Lung (tissue), 12 donors: Measurements from ENCODE around the gene OXNAD1. TPM values are rescaled to one million over a fixed set of nuclear protein-coding genes. Genes with fewer than 3 reads are reported as not detected.

Experiments used
- ATAC-seq: fragments of 200-7000 bp; cut with Tn5 transposase; one replicate; pipeline ENCODE4 v1.9.1; 2020; ENCODE audit warnings: moderate number of reproducible peaks; ENCODE audit not compliant: insufficient read depth, low FRiP score
- DNase-seq, 3 donors: peaks; one replicate each; pipeline ENCODE4 v3.0.0-alpha.2; 2013 to 2017
- H3K27ac ChIP-seq, 2 donors: one replicate each; pipeline ENCODE4 v1.5.1; 2013; ENCODE audit warnings: mild to moderate bottlenecking in 2 of 2, moderate library complexity in 2 of 2, control low read depth in 1 of 2, inconsistent platforms in 1 of 2, low read depth in 1 of 2, low read length in 1 of 2
- H3K27me3 ChIP-seq, 3 donors: one replicate each; pipeline ENCODE4 v1.5.1; 2013; ENCODE audit warnings: low read length in 2 of 3; ENCODE audit not compliant: control insufficient read depth in 3 of 3, insufficient read depth in 3 of 3
- H3K36me3 ChIP-seq, 4 donors: one replicate each; pipeline ENCODE4 v1.5.1; 2013; ENCODE audit warnings: low read length in 4 of 4, mild to moderate bottlenecking in 1 of 4, moderate library complexity in 1 of 4; ENCODE audit not compliant: control insufficient read depth in 4 of 4, insufficient read depth in 4 of 4
- H3K4me1 ChIP-seq, 5 donors: one replicate each; pipeline ENCODE4 v1.5.1; 2013; ENCODE audit warnings: low read length in 5 of 5, mild to moderate bottlenecking in 2 of 5, moderate library complexity in 1 of 5; ENCODE audit not compliant: control insufficient read depth in 5 of 5, insufficient read depth in 5 of 5
- H3K4me3 ChIP-seq: one replicate; pipeline ENCODE4 v1.5.1; 2013; ENCODE audit warnings: mild to moderate bottlenecking, control low read depth, moderate library complexity
- H3K9ac ChIP-seq, 2 donors: one replicate each; pipeline ENCODE4 v1.5.1; 2013; ENCODE audit warnings: low read length in 2 of 2, control low read depth in 1 of 2; ENCODE audit not compliant: insufficient read depth in 1 of 2
- H3K9me3 ChIP-seq, 4 donors: one replicate each; pipeline ENCODE4 v1.5.1; 2013; ENCODE audit warnings: low read length in 3 of 4, mild to moderate bottlenecking in 1 of 4, moderate library complexity in 1 of 4; ENCODE audit not compliant: control insufficient read depth in 4 of 4, insufficient read depth in 3 of 4
- WGBS, 2 donors: extraction: QIAGEN DNeasy Blood & Tissue Kit; methylation state at CpG; one replicate each; pipeline ENCODE4 v1.1.7; 2013; 5-methylcytosine and 5-hydroxymethylcytosine counted together
- polyA plus RNA-seq, 2 donors: library from polyadenylated mRNA; stranded (reverse); fragments of 200-250 nt; gene quantifications; one replicate each; pipeline ENCODE4 v1.2.1, GENCODE V29; 2013
- total RNA-seq, 2 donors: library from RNA; depleted of rRNA in 1 of 2; stranded (reverse); fragments of >200 nt in 1 of 2; gene quantifications; one replicate each; pipeline ENCODE4 v1.2.1, GENCODE V29; 2014 to 2021
- TF ChIP-seq, protein P1 (sequence below): IDR thresholded peaks from 2 replicates; pipeline ENCODE4 v1.5.1; 2012; ENCODE audit warnings: mild to moderate bottlenecking; ENCODE audit errors: control extremely low read depth, extremely low read depth
- donor health status: control.
- donor health status: control.
- donor health status: Bipolar disorder and iron deficiency.
- donor health status: healthy.
- donor health status: DM: yes; HTN: yes; CAD: no.

The OXNAD1 gene
- total and polyA plus RNA-seq, 4 donors: 4.4 to 23.4 (median 9.4) TPM

DNA sequence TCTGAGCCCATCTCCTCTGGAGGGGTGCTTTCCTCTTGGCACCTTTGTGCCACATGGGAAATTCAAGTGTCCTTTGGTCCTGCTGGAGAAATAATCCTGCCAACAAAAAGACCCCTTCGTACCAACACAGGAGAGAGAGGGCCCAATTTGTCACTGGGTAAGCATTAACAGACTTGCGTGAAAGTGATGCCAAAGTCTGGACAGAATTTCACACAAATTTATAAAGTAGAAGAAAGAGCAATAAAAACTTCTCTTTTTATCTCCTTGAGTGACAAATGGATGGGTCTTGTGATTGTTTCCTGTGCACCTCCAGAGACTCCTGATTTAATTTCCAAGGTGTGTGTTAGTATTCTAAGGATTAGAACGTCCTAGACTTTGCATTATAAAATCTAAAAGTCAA, 15.1 kb upstream of the OXNAD1 start:
- whole genome bisulfite sequencing, 2 donors: 83 to 89% methylated on average over 3 of the region's 3 CpGs

DNA sequence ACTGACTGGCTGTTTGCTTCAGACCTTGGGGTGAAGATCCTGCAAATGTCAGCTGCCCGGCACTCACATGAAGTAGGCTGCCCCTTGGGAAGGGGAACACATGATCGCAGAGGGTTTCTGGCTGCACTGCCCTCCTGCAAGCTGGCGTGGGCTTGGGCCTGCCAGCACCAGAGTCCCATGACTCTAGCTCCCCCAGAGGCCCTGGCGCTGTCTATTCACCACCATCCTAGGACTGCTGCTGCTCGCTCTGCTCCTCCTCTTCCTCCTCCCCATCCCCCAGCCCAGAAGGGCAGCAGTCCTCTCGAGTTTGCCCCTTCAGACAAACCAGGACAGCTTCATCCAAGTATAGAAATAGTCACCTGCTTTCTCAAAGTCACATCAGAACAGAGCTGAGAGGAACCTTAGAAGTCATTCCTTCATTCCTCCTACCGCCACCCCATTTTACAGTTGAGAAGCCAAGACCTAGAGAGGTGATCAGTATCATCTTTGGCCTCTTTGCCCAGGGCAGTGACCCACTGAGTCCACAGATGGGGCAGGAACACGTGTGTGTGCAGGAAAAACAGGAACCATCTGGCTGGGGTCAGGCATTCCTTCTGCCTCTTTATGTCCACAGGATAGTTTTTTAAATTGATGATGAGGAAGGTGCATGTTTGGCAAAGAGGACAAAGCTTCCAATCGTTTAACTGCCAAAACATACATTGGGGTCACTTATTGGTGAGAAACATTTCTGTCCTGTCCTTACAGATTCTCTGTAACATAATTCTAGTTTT, 13.5 kb upstream of the OXNAD1 start:
- Histone ChIP-seq H3K27ac (no peak overlapping the region), H3K9me3 (no peaks in the 10 kb centered on the region), H3K9ac (no peak overlapping the region), H3K27me3 (no peaks in the 10 kb centered on the region), H3K4me3 (no peak overlapping the region), H3K36me3 (peaks cover 0 to 3% (median under 1%) of the 10 kb centered on the region in 4 donors), H3K4me1 (peaks cover 0 to 3% (median 0%) of the 10 kb centered on the region in 5 donors)
- TF ChIP-seq, protein P1, sequence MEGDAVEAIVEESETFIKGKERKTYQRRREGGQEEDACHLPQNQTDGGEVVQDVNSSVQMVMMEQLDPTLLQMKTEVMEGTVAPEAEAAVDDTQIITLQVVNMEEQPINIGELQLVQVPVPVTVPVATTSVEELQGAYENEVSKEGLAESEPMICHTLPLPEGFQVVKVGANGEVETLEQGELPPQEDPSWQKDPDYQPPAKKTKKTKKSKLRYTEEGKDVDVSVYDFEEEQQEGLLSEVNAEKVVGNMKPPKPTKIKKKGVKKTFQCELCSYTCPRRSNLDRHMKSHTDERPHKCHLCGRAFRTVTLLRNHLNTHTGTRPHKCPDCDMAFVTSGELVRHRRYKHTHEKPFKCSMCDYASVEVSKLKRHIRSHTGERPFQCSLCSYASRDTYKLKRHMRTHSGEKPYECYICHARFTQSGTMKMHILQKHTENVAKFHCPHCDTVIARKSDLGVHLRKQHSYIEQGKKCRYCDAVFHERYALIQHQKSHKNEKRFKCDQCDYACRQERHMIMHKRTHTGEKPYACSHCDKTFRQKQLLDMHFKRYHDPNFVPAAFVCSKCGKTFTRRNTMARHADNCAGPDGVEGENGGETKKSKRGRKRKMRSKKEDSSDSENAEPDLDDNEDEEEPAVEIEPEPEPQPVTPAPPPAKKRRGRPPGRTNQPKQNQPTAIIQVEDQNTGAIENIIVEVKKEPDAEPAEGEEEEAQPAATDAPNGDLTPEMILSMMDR: no peak
- DNase-seq (no peak), ATAC-seq (no peak)
- WGBS, 2 donors: 71% methylated on average over 9 of the region's 9 CpGs

More for the DNA sequence above, 15.1 kb upstream of the OXNAD1 start:
- DNase-seq (no peak), ATAC-seq (no peak)
- TF ChIP-seq, protein P1: no peak
- Histone ChIP-seq H3K9ac (no peak overlapping the region), H3K9me3 (no peaks in the 10 kb centered on the region), H3K27ac (no peak overlapping the region), H3K4me3 (no peak overlapping the region), H3K4me1 (peaks cover 0 to 3% (median 0%) of the 10 kb centered on the region in 5 donors), H3K27me3 (no peaks in the 10 kb centered on the region), H3K36me3 (no peaks in the 10 kb centered on the region)

DNA sequence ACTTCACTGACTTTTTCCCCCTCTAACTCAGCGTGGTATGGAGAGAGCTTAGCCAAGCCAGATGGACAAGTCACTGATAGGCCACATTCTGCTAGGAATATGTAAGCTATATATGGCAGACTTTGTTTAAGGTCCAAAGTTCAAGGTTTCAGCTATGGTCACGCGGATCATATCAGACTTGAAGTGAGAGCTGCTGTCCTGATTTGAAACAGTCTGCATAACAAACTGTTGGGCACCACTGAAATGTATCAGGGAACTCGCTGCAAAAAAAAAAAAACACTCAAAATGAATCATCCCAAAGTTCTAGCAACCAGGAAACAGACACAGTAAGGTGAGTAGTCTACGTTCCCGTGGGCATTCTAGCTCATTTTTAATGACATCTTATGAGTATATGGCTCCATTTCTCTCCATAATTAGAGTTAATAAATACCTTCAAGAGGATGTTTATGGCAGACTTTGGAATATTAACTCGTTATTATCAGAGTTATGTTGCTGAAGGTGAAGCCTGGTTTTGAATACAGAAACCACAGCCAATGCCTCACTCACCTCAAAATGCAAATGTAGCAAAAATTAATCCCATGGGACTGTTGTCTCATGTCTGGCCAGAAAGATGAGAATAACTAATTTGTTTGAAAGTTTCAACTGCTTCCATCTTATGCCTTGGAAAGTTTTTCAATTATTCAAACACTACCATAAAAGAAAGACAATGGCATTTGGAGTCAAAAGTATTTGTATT, 12.6 kb upstream of the OXNAD1 start:
- DNase-seq: no peak
- H3K4me3 ChIP-seq: no peak overlapping the region
- H3K4me1 ChIP-seq: peaks cover 0 to 3% (median 0%) of the 10 kb centered on the region in 5 donors
- TF ChIP-seq, protein P1: no peak
- peaks cover 0 to 3% (median 1%) of the 10 kb centered on the region in 4 donors for H3K36me3 ChIP-seq
- 68 to 82% methylated on average over 7 of the region's 7 CpGs for WGBS, 2 donors
- H3K27me3 ChIP-seq: no peaks in the 10 kb centered on the region
- ATAC-seq: no peak
- H3K9ac ChIP-seq: no peak overlapping the region
- H3K9me3 ChIP-seq: no peaks in the 10 kb centered on the region
- no peak overlapping the region for H3K27ac ChIP-seq
